NCI-H2227 (cell line): ENCODE results near the gene CNTF.
A peak's percentile ranks its signal among the peaks of the same experiment; 100 is the strongest.

Experiments
- DNase-seq: peaks from one replicate; lab custom pipeline; 2025; ENCODE audit not compliant: unreplicated experiment; lab: John Stamatoyannopoulos, UW

The CNTF gene

GRCh38 chr11:58606930-58607714 is 15.3 kb upstream of the CNTF start:
- no peak for DNase-seq

- no peak for DNase-seq
Measured at GRCh38 chr11:58608331-58608730, 14.1 kb upstream of the CNTF start.

- DNase-seq = no peak
Measured at GRCh38 chr11:58609723-58610122, 12.7 kb upstream of the CNTF start.

- no peak for DNase-seq
Measured at GRCh38 chr11:58613228-58613627, 9.2 kb upstream of the CNTF start.

- no peak for DNase-seq
Measured at GRCh38 chr11:58615559-58615958, 6.9 kb upstream of the CNTF start.

- DNase-seq = no peak
Measured at GRCh38 chr11:58616594-58616993, 5.9 kb upstream of the CNTF start.

- no peak for DNase-seq
Measured at GRCh38 chr11:58617976-58618557, 4.4 kb upstream of the CNTF start.

GRCh38 chr11:58621586-58622262 is 741 bp upstream of the CNTF start:
- no peak for DNase-seq

- no peak for DNase-seq
Measured at GRCh38 chr11:58625086-58625485, 2.6 kb downstream of the CNTF start.

GRCh38 chr11:58625826-58626460 is 3.5 kb downstream of the CNTF start:
- DNase-seq = no peak

GRCh38 chr11:58626934-58627483 is 4.5 kb downstream of the CNTF start:
- no peak for DNase-seq

GRCh38 chr11:58628446-58628845 is 6.0 kb downstream of the CNTF start:
- DNase-seq = no peak

- peak; percentile 5 for DNase-seq
Measured at GRCh38 chr11:58629857-58630256, 7.4 kb downstream of the CNTF start.

GRCh38 chr11:58631378-58631777 is 8.9 kb downstream of the CNTF start:
- DNase-seq = no peak

- DNase-seq = no peak
Measured at GRCh38 chr11:58632510-58632909, 10.0 kb downstream of the CNTF start.

GRCh38 chr11:58636587-58636986 is 14.1 kb downstream of the CNTF start:
- DNase-seq = no peak

GRCh38 chr11:58637371-58637770 is 14.9 kb downstream of the CNTF start:
- no peak for DNase-seq

GRCh38 chr11:58639103-58639502 is 16.6 kb downstream of the CNTF start:
- DNase-seq = no peak

- DNase-seq = no peak
Measured at GRCh38 chr11:58639669-58640068, 17.2 kb downstream of the CNTF start.

GRCh38 chr11:58640386-58641023 is 18.0 kb downstream of the CNTF start:
- no peak for DNase-seq

- DNase-seq = no peak
Measured at GRCh38 chr11:58641341-58641740, 18.9 kb downstream of the CNTF start.
